Peyer's patch (tissue), 4 donors: ENCODE results near the gene CD74.

Experiments used
- CTCF ChIP-seq, 6 experiments: fragments of 450-650 bp in 4 of 6; fragments of 200-600 bp in 2 of 6; sonication (generic) in 1 of 6; IDR thresholded peaks; one replicate each; pipeline ENCODE4 v1.5.1; 2017 to 2019; ENCODE audit warnings: antibody characterized with exemption in 6 of 6, mild to moderate bottlenecking in 3 of 6, moderate library complexity in 1 of 6
- POLR2A ChIP-seq, 2 donors: fragments of 450-650 bp; IDR thresholded peaks; one replicate each; pipeline ENCODE4 v1.5.1; 2017; ENCODE audit warnings: antibody characterized with exemption in 2 of 2, mild to moderate bottlenecking in 2 of 2, moderate library complexity in 2 of 2

- TF ChIP-seq CTCF (IDR thresholded peaks at IDR 0.05): no peak
- no peak for TF ChIP-seq POLR2A (IDR thresholded peaks at IDR 0.05)
Observed at GRCh38 chr5:150363185-150363584, 49.5 kb downstream of the CD74 start.
